ENCODE data around the gene RNF152.

RNF152 gene

DNA sequence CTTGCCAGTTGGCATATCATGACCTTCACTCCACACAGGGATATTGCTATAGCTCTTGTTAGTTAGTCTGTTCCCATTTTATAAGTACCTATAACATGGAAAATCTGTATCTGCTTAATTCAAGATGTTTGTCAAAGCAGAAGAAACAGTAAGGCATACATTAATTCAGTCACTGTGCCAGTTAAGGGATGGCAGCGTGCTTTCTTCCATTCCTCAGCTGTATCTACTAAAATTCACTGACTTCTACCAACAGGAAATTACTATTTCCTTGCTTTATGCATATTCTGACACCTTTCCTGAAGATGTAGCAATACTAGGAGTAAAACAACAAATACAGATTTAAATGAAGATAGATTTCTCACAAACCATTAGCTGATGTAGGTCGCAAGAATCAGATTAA is 59.9 kb downstream of the RNF152 start:
- H3K4me1 Mint-ChIP-seq = peaks cover 9% of the 10 kb centered on the region
- H3K27me3 Mint-ChIP-seq (ENCODE audit: low read depth, poor library complexity) = peaks cover 5% of the 10 kb centered on the region
- no peak overlapping the region for H3K27ac Mint-ChIP-seq
- DNase-seq = no peak
- TF ChIP-seq, protein P1, sequence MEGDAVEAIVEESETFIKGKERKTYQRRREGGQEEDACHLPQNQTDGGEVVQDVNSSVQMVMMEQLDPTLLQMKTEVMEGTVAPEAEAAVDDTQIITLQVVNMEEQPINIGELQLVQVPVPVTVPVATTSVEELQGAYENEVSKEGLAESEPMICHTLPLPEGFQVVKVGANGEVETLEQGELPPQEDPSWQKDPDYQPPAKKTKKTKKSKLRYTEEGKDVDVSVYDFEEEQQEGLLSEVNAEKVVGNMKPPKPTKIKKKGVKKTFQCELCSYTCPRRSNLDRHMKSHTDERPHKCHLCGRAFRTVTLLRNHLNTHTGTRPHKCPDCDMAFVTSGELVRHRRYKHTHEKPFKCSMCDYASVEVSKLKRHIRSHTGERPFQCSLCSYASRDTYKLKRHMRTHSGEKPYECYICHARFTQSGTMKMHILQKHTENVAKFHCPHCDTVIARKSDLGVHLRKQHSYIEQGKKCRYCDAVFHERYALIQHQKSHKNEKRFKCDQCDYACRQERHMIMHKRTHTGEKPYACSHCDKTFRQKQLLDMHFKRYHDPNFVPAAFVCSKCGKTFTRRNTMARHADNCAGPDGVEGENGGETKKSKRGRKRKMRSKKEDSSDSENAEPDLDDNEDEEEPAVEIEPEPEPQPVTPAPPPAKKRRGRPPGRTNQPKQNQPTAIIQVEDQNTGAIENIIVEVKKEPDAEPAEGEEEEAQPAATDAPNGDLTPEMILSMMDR (IDR thresholded peaks at IDR 0.05) = no peak
- peaks cover 27% of the 10 kb centered on the region for H3K9me3 Mint-ChIP-seq
- no peak overlapping the region for H3K4me3 Mint-ChIP-seq
- H3K36me3 Mint-ChIP-seq (ENCODE audit: low read depth) = peaks cover 29% of the 10 kb centered on the region

DNA sequence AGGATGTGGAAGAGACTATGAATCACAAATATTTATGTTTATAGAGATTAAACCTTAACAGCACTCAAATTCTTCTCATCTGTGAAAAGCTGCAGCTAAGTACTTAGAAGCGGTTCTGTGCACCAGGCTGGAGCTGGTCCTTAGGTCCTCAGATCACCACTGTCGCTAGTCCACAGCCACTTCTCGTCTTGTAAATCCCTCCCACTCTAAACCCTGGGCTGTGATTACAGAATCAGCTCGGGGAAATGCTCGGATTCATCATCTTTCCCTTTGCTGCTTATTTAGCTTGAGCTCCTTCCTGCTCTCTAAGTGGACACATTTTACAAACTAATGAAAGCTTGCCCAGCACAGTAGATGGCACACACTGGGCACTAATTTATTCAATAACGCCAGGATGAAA is 61.7 kb downstream of the RNF152 start:
- H3K4me1 Mint-ChIP-seq = peaks cover 20% of the 10 kb centered on the region
- no peak overlapping the region for H3K27ac Mint-ChIP-seq
- TF ChIP-seq, protein P1 (IDR thresholded peaks at IDR 0.05) = no peak
- H3K36me3 Mint-ChIP-seq (ENCODE audit: low read depth) = peaks cover 15% of the 10 kb centered on the region
- H3K27me3 Mint-ChIP-seq (ENCODE audit: low read depth, poor library complexity) = peaks cover 5% of the 10 kb centered on the region
- H3K9me3 Mint-ChIP-seq = peaks cover 14% of the 10 kb centered on the region
- DNase-seq = no peak
- no peak overlapping the region for H3K4me3 Mint-ChIP-seq

DNA sequence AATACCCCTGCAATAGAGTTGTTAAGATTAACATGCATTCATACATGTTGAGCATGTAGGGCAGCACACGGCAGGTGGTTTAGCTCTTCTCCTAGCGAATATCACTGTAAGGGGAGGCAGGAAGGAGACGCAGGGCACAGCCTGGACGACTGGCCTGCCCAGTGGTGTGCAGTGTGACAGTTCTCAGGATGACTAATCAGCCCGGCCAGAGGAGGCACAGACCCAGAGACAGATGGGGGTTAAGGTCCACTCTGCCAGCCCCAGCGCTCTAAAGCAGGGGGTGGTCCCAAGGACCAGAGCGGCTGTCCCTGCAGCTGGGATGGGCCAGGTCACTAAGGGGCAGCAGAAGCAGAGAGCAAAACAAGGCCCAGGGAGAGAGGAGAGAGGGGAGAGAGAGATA is 63.7 kb downstream of the RNF152 start:
- H3K27ac Mint-ChIP-seq = peak overlapping the region; percentile 32
- peaks cover 5% of the 10 kb centered on the region for H3K27me3 Mint-ChIP-seq (ENCODE audit: low read depth, poor library complexity)
- H3K36me3 Mint-ChIP-seq (ENCODE audit: low read depth) = no peaks in the 10 kb centered on the region
- H3K9me3 Mint-ChIP-seq = no peaks in the 10 kb centered on the region
- no peak for DNase-seq
- TF ChIP-seq, protein P1 (IDR thresholded peaks at IDR 0.05) = no peak
- peaks cover 33% of the 10 kb centered on the region for H3K4me1 Mint-ChIP-seq
- no peak overlapping the region for H3K4me3 Mint-ChIP-seq

DNA sequence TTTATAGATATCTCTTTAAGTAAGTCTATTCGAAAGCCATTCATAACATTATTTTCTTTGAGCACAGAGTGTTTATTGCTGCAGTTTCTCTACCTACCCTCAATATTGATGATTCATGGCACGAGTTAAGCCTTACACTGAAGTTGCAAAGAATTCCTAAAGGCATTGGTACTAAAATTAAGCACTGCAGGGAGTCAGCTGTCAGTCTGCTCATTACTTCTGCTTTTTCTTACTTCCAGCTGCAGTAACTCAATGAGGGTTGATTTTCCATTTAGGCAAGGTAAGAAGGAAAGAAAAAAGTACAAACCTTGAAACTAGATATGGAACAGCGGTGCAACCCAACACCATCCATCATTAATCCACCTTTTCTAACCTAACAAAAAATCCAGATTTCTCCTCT is 65.2 kb downstream of the RNF152 start:
- no peak overlapping the region for H3K27ac Mint-ChIP-seq
- H3K36me3 Mint-ChIP-seq (ENCODE audit: low read depth) = no peaks in the 10 kb centered on the region
- no peak overlapping the region for H3K4me3 Mint-ChIP-seq
- peaks cover 30% of the 10 kb centered on the region for H3K4me1 Mint-ChIP-seq
- H3K9me3 Mint-ChIP-seq = no peaks in the 10 kb centered on the region
- TF ChIP-seq, protein P1 (IDR thresholded peaks at IDR 0.05) = no peak
- DNase-seq = no peak
- peaks cover 5% of the 10 kb centered on the region for H3K27me3 Mint-ChIP-seq (ENCODE audit: low read depth, poor library complexity)

DNA sequence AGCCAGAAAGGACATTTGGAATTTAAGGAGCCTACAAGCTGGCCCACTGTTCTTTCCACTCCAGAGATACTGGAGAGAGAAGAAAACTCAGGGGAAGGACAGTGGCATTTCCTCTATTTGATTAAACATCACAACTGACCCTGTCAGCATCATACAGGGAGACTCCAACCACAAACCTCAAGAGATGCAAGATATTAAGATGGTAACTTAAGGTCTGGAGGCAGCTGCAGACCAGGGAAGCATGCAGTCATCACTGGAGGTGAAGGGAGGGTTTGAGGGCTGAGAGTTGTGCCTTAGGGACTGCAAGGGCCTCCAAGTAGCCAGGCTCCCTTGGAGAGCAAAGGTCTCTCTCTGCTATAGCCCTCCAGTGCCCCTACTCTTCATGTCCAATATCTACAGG is 67.4 kb downstream of the RNF152 start:
- TF ChIP-seq, protein P1 (IDR thresholded peaks at IDR 0.05) = no peak
- Mint-ChIP-seq H3K27ac (no peak overlapping the region), H3K4me3 (no peak overlapping the region), H3K9me3 (no peaks in the 10 kb centered on the region), H3K36me3 (ENCODE audit: low read depth) (peaks cover 4% of the 10 kb centered on the region), H3K27me3 (ENCODE audit: low read depth, poor library complexity) (peaks cover 6% of the 10 kb centered on the region), H3K4me1 (peaks cover 30% of the 10 kb centered on the region)
- no peak for DNase-seq

DNA sequence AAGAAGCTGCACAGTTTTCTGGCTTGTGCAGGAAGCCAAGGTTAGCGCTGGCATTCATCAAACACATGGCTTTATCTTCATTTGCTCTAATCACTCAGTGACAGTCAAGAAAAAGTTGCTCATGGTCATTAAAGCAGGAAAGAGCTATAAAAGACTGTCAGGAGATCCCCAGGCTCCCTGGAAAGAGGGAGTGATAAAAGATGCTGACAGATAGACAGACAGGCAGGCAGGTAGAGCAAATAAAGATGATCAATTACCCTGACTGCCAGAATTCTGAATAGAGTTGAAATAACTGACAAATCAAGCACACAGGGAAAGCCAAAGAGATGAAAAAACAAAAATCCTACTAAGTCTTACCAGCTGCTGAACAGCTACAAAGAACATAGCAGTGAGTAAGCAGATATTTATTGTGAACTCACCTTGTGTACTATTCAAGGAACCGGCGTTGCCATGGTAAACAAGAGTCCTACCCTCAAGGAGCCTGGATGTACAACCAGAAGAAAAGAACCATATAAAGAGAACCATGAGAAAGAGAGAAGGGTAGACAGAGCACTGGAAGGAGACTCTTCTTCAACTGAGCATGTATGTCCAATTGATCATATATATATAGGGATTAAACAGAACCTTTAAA is 68.0 kb downstream of the RNF152 start:
- Mint-ChIP-seq H3K4me3 (no peak overlapping the region), H3K9me3 (no peaks in the 10 kb centered on the region), H3K4me1 (peaks cover 30% of the 10 kb centered on the region), H3K27ac (no peak overlapping the region), H3K27me3 (ENCODE audit: low read depth, poor library complexity) (peaks cover 8% of the 10 kb centered on the region), H3K36me3 (ENCODE audit: low read depth) (peaks cover 4% of the 10 kb centered on the region)
- TF ChIP-seq, protein P1 (IDR thresholded peaks at IDR 0.05) = no peak
- no peak for DNase-seq

All from nephron progenitor cell (in vitro differentiated cells).